ENCODE results near the gene PTPN14. TPM values are rescaled to one million over a fixed set of nuclear protein-coding genes. Genes with fewer than 3 reads are reported as not detected.
"Not testable (repeated sequence)": the region's sequence is repeated elsewhere in the genome, so short reads cannot be mapped to it uniquely, and the experiment has no call there.

The PTPN14 gene
- total RNA-seq, 1 donor from 2014 or later, result 43.7 TPM

GRCh38 chr1:214400131-214400530 is 151.3 kb downstream of the PTPN14 start:
- intact Hi-C loops (cut with DNase I), result no loop called here
- H3K27me3 ChIP-seq, result no peaks in the 10 kb centered on the region

GRCh38 chr1:214398490-214398889 is 152.9 kb downstream of the PTPN14 start:
- TF ChIP-seq CTCF (IDR thresholded peaks at IDR 0.05), result no peak
- intact Hi-C loops (cut with DNase I), result no loop called here
- no peak overlapping the region for H3K4me3 ChIP-seq
- DNase-seq (no peak), ATAC-seq (no peak)
- no peaks in the 10 kb centered on the region for H3K4me1 ChIP-seq
- H3K27ac ChIP-seq, result no peak overlapping the region
- no peaks in the 10 kb centered on the region for H3K27me3 ChIP-seq
- H3K36me3 ChIP-seq, result peaks cover 28% of the 10 kb centered on the region
- no peaks in the 10 kb centered on the region for H3K9me3 ChIP-seq

More at GRCh38 chr1:214400131-214400530, 151.3 kb downstream of the PTPN14 start:
- Histone ChIP-seq H3K27ac (no peak overlapping the region), H3K4me1 (peaks cover 5% of the 10 kb centered on the region), H3K9me3 (no peaks in the 10 kb centered on the region), H3K4me3 (no peak overlapping the region), H3K36me3 (peaks cover 21% of the 10 kb centered on the region)
- DNase-seq (no peak), ATAC-seq (no peak)
- no peak for TF ChIP-seq CTCF (IDR thresholded peaks at IDR 0.05)

- Histone ChIP-seq H3K4me3 (no peak overlapping the region), H3K27ac (no peak overlapping the region), H3K4me1 (no peaks in the 10 kb centered on the region), H3K9me3 (no peaks in the 10 kb centered on the region), H3K36me3 (peaks cover 38% of the 10 kb centered on the region), H3K27me3 (no peaks in the 10 kb centered on the region)
- DNase-seq (no peak), ATAC-seq (no peak)
- TF ChIP-seq CTCF (IDR thresholded peaks at IDR 0.05), result no peak
- intact Hi-C loops (cut with DNase I), result no loop called here
Observed at GRCh38 chr1:214397497-214397896, 153.9 kb downstream of the PTPN14 start.

- no peak overlapping the region for H3K27ac ChIP-seq
- no peak for TF ChIP-seq CTCF (IDR thresholded peaks at IDR 0.05)
- H3K27me3 ChIP-seq, result no peaks in the 10 kb centered on the region
- intact Hi-C loops (cut with DNase I), result no loop called here
- H3K36me3 ChIP-seq, result peaks cover 33% of the 10 kb centered on the region
- H3K4me3 ChIP-seq, result no peak overlapping the region
- DNase-seq, result no peak
- no peaks in the 10 kb centered on the region for H3K4me1 ChIP-seq
- no peaks in the 10 kb centered on the region for H3K9me3 ChIP-seq
- ATAC-seq, result no peak
Observed at GRCh38 chr1:214396330-214396729, 155.1 kb downstream of the PTPN14 start.

GRCh38 chr1:214394569-214394968 is 156.8 kb downstream of the PTPN14 start:
- H3K4me1 ChIP-seq; H3K27ac ChIP-seq; H3K27me3 ChIP-seq; H3K9me3 ChIP-seq; ATAC-seq; H3K4me3 ChIP-seq; intact Hi-C loops (cut with DNase I); DNase-seq: not testable (repeated sequence)
- peaks cover 33% of the 10 kb centered on the region for H3K36me3 ChIP-seq

- no peaks in the 10 kb centered on the region for H3K4me1 ChIP-seq
- no peaks in the 10 kb centered on the region for H3K9me3 ChIP-seq
- peaks cover 25% of the 10 kb centered on the region for H3K36me3 ChIP-seq
- H3K27ac ChIP-seq, result no peak overlapping the region
- intact Hi-C loops (cut with DNase I), result no loop called here
- H3K4me3 ChIP-seq, result no peak overlapping the region
- H3K27me3 ChIP-seq, result no peaks in the 10 kb centered on the region
- ATAC-seq, result no peak
- no peak for TF ChIP-seq CTCF (IDR thresholded peaks at IDR 0.05)
- no peak for DNase-seq
Observed at GRCh38 chr1:214393086-214393485, 158.3 kb downstream of the PTPN14 start.

Data from upper lobe of right lung (tissue), 1 donor.